DMS 273 (cell line): ENCODE data around the gene AVPR1A.
"Not testable (repeated sequence)": the region's sequence is repeated elsewhere in the genome, so short reads cannot be mapped to it uniquely, and the experiment has no call there.

Experiments used
- DNase-seq: peaks from one replicate; lab custom pipeline; 2025; ENCODE audit not compliant: unreplicated experiment; lab: John Stamatoyannopoulos, UW

The AVPR1A gene

DNA sequence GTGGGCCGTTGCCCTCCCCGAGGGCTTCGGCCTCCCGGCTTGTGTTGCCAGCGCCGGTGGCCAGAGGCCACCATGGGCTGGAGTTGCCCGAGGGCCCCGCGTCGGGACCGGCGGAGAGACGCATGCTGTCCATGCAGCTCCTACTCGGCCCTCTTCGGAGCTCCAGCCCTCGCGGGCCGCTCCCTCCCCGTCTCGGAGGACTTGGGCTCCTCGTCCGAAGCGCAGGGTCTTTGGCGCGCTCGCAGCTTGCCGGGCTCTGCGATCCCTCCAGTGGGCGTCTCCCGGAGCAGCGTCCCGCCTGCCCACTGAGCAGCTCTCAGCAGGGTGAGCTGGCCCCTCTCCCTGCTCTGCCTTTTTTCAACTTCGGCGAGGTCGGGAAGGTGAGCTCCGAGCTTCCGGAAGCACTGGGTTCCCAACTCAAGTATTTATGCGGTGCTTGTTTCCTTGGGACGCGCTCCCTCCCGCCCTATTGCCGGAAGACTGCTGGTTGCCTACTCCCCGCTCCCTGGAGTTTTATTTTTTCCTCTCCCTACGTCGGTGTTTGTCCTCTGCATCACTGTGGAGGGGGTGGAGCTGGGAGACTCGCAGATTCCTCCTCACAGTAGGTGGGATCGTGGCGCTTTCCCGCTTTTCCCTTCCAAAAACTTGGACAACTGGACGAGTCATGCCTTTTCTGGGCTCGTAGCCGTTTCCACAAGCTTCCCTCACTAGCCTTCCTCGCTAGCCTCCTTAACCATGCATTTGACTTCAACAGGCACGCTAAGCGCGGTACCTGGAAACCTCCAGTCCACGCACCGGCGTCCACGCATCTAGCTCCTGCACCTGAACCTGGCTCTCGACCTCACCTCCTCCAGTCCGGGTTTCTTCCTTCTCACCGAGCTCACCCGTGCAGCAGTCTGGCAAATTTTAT lies at the start of gene AVPR1A:
Gene AVPR1A, minus strand, starts transcription at position 489 of the 910 bp plus-strand sequence. Its CDS starts 365 bp downstream, at position 124.
- DNase-seq = peak; percentile 48

DNA sequence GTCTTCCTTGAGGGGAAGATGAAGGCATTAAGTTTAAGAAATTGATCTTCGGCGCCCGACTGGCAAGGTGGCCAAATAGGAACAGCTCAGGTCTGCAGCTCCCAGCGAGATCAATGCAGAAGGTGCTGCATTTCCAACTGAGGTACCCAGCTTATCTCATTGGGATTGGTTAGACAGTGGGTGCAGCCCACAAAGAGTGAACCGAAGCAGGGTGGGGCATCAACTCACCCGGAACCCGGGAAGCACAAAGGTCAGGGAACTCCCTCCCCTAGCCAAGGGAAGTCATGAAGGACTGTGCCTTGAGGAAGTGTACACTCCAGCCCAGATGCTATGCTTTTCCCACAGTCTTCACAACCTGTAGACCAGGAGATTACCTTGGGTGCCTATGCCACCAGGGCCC lies 45.2 kb upstream of the AVPR1A start:
- no peak for DNase-seq

- no peak for DNase-seq
These were observed 28.2 kb upstream of the AVPR1A start for GRCh38 chr12:63179224-63179623.

DNA sequence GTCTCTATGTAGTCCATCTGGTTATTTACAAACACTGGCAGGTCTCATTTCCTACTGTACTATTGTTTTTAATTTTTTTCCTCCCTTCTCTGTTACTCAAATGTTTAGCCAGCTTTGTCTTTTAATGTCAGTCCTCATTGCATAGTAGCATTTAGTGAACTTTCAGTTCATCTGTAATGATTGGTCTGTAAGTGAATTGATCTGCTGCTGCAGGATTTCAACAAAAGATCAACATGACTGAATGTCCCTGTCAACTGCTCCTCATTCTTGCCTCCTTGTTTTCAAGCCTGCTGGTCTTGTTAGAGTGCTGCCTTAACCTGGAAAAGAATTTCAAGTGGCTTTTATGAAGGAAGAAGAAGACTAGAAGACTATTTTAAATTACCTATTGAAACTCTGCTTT lies 19.3 kb upstream of the AVPR1A start:
- DNase-seq = no peak

DNA sequence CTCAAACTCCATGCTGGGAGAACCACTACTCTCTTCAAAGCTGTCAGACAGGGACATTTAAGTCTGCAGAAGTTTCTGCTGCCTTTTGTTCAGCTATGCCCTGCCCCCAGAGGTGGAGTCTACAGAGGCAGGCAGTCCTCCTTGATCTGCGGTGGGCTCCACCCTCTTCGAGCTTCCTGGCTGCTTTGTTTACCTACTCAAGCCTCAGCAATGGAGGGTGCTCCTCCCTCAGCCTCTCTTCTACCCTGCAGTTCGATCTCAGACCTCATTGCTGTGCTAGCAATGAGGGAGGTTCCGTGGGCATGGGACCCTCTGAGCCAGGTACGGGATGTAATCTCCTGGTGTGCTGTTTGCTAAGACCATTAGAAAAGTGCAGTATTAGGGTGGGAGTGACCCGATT lies 16.7 kb upstream of the AVPR1A start:
- DNase-seq = not testable (repeated sequence)

DNA sequence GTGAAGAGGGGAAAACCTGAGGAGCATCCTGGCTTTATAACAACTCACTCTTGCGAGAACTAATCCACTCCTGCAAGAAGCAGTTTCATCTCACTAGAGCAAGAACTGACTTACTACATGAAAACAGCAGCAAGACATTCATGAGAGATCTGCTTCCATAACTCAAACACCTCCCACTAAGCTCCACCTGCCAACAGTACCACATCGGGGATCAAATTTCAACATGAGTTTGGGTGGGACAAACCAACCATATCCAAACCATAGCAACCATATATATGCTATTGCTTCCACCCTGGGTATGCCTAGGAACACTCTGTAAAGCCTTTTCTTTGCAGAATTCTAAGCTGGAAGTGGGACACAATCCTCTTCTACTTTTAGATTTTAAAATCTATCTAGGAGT lies 13.9 kb upstream of the AVPR1A start:
- DNase-seq = no peak

- no peak for DNase-seq
These were observed 12.5 kb upstream of the AVPR1A start for GRCh38 chr12:63163541-63163940.

GRCh38 chr12:63155375-63155774 lies 4.4 kb upstream of the AVPR1A start:
- DNase-seq = no peak

- DNase-seq = no peak
These were observed 3.6 kb upstream of the AVPR1A start for GRCh38 chr12:63154560-63154959.

DNA sequence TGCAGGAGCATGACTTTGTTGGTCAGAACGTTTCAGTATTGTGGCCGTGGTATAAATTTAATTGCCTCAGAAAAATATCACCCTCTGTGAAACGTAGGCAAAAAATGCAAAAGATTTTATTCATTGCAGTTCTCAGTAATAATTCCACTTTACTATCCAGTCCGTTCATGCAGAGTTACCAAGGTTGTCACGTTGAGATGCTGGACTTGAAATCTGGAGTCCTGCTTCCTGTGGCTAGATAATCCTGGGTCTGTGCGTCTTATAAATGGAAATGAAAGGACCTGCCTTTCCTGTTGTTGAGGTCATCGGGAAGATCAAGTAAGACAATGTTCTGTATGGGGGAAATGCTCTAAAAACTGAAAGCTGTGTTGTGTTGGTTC lies 1.3 kb upstream of the AVPR1A start:
- no peak for DNase-seq

DNA sequence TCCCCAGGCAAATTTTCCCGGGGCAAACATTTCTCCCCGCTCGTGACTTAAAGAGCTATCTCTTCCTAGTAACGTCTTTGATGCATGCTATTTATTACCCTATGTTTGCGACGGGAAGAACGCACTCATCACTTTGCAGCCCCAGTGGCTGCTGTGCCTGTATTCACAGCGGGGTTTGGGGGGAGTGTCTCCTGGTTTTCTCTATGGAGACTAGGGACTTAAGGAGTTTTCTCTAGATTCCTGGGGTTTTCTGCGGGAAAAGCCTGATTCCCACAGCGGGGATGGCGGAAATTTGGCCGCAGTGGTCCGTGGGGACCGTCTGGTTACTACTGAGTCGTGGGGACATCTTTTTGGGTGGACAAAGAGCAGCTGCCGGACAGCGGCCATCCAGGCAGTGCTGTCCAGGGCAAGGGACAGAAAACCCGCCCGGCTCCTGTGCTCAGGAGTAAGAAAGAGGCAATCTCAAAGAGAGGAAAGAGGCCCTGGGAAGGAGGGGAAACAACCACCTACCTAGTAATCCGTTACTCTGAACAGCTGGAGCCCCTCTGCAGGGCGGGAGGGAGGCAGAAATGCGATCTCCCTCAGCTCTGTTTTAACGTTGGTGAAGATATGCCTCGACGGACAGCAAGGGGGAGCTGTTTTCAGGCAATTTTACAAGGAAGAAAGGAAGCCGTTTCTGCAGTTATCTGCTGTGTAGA lies 771 bp upstream of the AVPR1A start:
- DNase-seq = peak; percentile 79

- peak; percentile 46 for DNase-seq
These were observed 890 bp downstream of the AVPR1A start for GRCh38 chr12:63149909-63150712.

DNA sequence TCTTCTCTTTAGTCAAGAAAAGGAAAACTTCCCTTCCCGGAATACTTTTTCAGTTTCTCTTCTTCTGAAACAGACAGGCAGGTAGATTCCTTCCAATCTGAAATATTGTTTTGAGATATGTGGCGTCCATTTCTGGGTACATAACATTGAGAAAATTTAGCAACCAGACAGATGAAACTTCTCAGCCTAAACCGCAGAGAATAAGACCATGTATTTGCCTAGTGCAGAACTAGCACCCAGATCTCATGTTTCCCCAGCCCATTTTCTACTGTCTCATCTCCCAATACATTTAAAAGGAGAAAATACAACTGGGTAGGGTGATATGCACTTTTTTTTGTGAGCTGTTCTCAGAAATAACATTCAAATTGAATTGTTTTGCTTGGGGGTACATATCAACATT lies 6.4 kb downstream of the AVPR1A start:
- DNase-seq = no peak

- no peak for DNase-seq
These were observed 12.5 kb downstream of the AVPR1A start for GRCh38 chr12:63138488-63138887.

DNA sequence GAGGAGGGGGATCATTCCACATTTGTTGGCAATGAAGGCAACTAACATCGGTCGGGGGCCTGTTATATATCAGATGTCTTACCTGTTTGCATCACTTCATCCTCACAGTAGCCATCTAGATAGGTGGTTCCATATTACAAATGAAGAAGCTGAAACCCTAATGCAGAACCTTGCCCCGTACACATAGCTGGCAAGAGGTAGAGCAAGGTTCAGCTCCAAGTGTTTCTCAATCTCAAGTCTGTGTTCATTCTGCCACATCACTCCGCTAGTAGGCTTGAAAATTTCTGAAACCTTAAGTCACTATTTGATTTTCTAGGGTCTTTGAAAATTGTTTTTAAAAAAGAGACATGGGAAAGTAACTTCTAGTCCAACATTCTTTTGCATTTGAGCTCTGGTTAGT lies 17.0 kb downstream of the AVPR1A start:
- no peak for DNase-seq

DNA sequence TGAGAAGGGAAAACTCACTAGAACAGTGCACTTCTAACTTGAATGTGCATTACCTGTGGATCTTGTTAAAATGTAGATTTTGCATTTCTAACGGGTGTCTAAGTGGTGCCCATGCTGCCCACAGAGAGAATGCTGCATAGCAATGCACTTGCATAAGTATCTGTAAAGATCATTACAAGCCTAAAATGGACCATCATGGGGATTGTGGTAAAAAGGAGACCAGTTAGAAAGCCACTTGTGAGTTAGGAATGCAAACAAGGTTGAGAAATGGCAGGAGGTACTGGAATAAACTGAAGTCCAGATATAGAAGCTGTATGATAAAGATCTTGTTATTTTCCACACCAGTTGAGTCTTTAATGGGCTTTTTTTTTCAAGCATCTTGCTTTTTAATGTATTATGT lies 18.8 kb downstream of the AVPR1A start:
- no peak for DNase-seq

DNA sequence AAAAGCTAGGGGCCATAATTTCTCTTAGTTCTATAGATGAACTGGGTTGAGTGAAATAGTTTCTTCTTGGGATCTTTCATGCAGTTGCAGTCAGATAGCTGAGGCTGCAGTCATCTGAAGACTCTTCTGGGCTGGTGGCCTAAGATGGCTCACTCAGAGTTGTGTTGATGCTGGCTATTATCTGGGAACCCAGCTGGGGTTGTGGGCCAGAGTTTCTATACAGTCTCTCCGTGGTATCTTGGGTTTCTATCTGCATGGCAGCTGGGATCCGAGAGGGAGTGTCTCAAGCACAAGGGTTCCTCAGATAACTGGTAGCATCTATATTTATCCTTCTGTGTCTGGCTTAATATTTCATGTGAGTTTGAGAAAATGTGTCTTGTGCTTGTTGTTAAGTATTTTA lies 21.1 kb downstream of the AVPR1A start:
- DNase-seq = no peak

DNA sequence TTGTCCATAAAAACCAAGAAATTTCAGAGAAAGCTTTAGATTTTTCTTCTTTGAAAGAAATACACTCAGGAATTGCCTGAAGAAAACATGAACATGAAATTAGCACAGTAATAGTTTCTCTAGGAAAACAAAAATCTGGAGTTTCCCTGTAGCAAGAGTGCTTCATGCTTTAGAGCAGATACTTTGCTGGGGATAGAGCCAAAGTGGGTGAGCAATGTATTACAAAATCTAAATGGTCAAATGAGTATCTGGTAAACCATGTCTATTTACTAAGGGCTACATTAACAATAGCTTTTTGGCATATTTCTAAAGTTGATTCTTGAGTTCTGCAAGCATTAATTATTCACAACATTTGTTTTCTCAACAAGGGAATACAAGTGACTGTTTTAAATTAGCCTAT lies 26.2 kb downstream of the AVPR1A start:
- DNase-seq = no peak

DNA sequence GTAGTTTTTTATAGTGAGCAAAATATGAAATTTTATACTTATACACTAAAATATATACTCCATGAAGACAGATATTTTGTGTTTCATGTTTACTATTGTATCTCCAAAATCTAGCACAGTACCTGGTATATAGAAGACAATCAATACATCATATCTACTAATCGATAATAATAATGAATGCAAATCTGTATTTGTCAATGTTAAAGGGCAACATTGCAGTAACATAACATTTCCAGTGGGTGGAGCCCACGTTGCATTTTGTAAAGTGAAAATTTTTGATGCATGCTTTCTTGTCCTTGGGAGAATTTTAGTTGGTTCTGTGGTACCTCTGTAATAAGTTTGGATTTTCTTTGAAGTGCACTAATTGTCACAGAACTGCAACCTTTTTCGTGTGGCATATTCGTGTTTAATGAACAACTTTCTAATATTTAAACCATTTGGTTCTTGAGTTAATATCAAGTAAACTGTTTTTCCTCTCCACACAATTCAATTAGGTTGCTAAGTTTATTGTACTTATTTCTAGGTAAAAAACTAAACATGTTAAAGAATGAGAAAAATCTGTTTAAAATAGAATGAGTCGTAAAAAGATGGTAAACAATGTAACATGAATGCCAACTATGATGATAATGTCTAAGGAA lies 47.4 kb downstream of the AVPR1A start:
- peak; percentile 28 for DNase-seq

DNA sequence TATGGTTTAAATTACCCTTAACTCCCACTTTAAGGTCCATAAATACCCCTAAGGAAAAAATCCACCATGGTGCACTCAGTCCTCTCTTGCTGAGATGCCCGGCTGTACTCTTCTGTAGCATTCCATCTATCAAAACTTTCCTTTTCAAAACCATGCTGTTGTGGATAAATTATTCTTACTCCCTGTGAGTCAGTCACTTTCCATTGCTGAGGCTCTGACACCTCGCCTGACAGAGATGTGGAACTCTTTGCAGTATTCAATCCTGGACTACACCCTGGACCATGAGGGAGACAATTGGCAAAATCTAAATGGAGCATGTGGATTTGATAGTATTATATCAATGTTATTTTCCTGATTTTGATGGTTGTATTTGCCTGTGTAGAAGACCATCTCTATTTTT lies 49.1 kb downstream of the AVPR1A start:
- DNase-seq = no peak

DNA sequence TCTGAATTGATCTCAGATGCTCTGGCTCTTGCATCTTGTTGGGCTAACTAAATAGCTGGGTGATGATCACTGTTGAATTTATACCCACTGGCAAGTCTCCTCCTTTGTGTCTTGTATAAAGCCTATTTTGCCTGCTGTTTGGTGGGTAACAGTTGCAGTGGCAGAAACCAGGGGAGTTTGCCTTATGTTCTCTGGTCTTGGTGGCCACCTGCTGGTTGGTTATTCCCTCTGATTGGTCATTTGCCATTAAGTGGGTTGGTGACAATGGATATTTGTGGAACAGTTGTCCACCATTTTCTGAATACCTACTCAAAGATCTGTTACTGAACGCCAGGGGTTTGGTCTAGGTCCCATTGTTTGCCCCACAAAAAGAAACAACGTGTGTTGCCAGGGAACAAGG lies 52.1 kb downstream of the AVPR1A start:
- peak; percentile 12 for DNase-seq
